Endothelial cell of umbilical vein (primary cell): ENCODE measurements around the gene RPL3. TPM values are rescaled to one million over a fixed set of nuclear protein-coding genes. Genes with fewer than 3 reads are reported as not detected.

Source experiments
- BruUV-seq: library from RNA; stranded (reverse); fragments of 400-500 nt; replicated peaks from 2 replicates; lab custom pipeline; 2021; lab: Mats Ljungman, UMichigan
- CTCF ChIA-PET: fragments of 300-600, 350-600 bp; sonication (Branson Sonifier 250); formaldehyde crosslinking; loops from one replicate; lab custom pipeline; 2021; ENCODE audit warnings: antibody characterized with exemption, inconsistent platforms; lab: Charles Lee
- POLR2A ChIA-PET: fragments of 300-600, 350-600 bp; sonication (Branson Sonifier 250); formaldehyde crosslinking; loops from one replicate; lab custom pipeline; 2021; ENCODE audit warnings: antibody characterized with exemption, inconsistent platforms; lab: Charles Lee
- DNase-seq: peaks from one replicate; pipeline ENCODE4 v3.0.0-alpha.2; 2011; ENCODE audit warnings: low read depth, low spot score
- FAIRE-seq: peaks from 2 replicates; lab custom pipeline; 2011; peaks lifted over from hg19 to GRCh38; lab: Jason Lieb, UNC
- H2AFZ ChIP-seq: 2 replicates; pipeline ENCODE4 v1.6.0; 2012; ENCODE audit warnings: low read depth, low read length, control low read depth, inconsistent platforms
- H3K27ac ChIP-seq: 2 replicates; pipeline ENCODE4 v1.5.1; 2011; ENCODE audit warnings: low read depth, mild to moderate bottlenecking, control low read depth, low read length, moderate library complexity; ENCODE audit not compliant: insufficient read depth
- H3K27me3 ChIP-seq, 2 experiments: 2 replicates each; pipeline versions ENCODE4 v1.6.0 to v1.6.1; 2011; ENCODE audit warnings: low read length in 2 of 2, mixed read lengths in 1 of 2; ENCODE audit not compliant: control insufficient read depth in 2 of 2, insufficient read depth in 2 of 2
- H3K36me3 ChIP-seq, 2 experiments: 2 replicates in 1 of 2; 3 replicates in 1 of 2; pipeline ENCODE4 v1.5.1; 2011; ENCODE audit warnings: low read length in 2 of 2, mild to moderate bottlenecking in 1 of 2, moderate library complexity in 1 of 2; ENCODE audit not compliant: control insufficient read depth in 2 of 2, insufficient read depth in 2 of 2; ENCODE audit errors: extremely low read depth in 1 of 2
- H3K4me1 ChIP-seq: 3 replicates; pipeline ENCODE4 v1.5.1; 2011; ENCODE audit warnings: mild to moderate bottlenecking, low read length; ENCODE audit not compliant: control insufficient read depth, insufficient read depth; ENCODE audit errors: extremely low read depth
- H3K4me2 ChIP-seq: 2 replicates; pipeline ENCODE4 v1.6.1; 2011; ENCODE audit warnings: low read length, control low read depth, mixed read lengths; ENCODE audit not compliant: insufficient read depth
- H3K4me3 ChIP-seq, 3 experiments: fragments of 200-600 bp in 1 of 3; sonication (generic), shearing (Covaris generic) in 1 of 3; replicated peaks in 1 of 3; 2 replicates each; pipeline ENCODE4 v1.5.1; 2011 to 2016; ENCODE audit warnings: control low read depth in 3 of 3, low read length in 3 of 3, mild to moderate bottlenecking in 2 of 3, inconsistent platforms in 1 of 3, low read depth in 1 of 3, moderate library complexity in 1 of 3; ENCODE audit not compliant: insufficient read depth in 1 of 3
- H3K79me2 ChIP-seq: 2 replicates; pipeline ENCODE4 v1.6.0; 2012; ENCODE audit warnings: low read length, inconsistent platforms; ENCODE audit not compliant: control insufficient read depth, insufficient read depth
- H3K9ac ChIP-seq: replicated peaks from 2 replicates; pipeline ENCODE3; 2011; ENCODE audit warnings: low read length, control low read depth; ENCODE audit not compliant: insufficient read depth; ENCODE audit errors: extremely low read depth
- H3K9me1 ChIP-seq: replicated peaks from 3 replicates; pipeline ENCODE4 v1.6.0; 2011; ENCODE audit warnings: mild to moderate bottlenecking, low read length; ENCODE audit not compliant: control insufficient read depth, insufficient read depth; ENCODE audit errors: extremely low read depth
- H3K9me3 ChIP-seq: replicated peaks from 2 replicates; pipeline ENCODE4 v1.5.1; 2012; ENCODE audit warnings: low read length, inconsistent platforms; ENCODE audit not compliant: control insufficient read depth, insufficient read depth
- H4K20me1 ChIP-seq: replicated peaks from 2 replicates; pipeline ENCODE3; 2011; ENCODE audit warnings: mild to moderate bottlenecking, low read length; ENCODE audit not compliant: control insufficient read depth, insufficient read depth; ENCODE audit errors: extremely low read depth
- EZH2 ChIP-seq: IDR thresholded peaks from 2 replicates; pipeline ENCODE4 v1.6.1; 2012; ENCODE audit warnings: borderline replicate concordance, low read depth, mild to moderate bottlenecking, moderate library complexity, low read length, inconsistent platforms; ENCODE audit not compliant: severe bottlenecking
- FOS ChIP-seq: IDR thresholded peaks from 2 replicates; pipeline ENCODE4 v1.6.1; 2011; ENCODE audit warnings: mild to moderate bottlenecking, low read length, moderate library complexity, borderline replicate concordance; ENCODE audit not compliant: insufficient read depth
- MAX ChIP-seq: IDR thresholded peaks from 2 replicates; pipeline ENCODE4 v1.6.1; 2011; ENCODE audit not compliant: insufficient read depth, insufficient read length
- POLR2A ChIP-seq: IDR thresholded peaks from 2 replicates; pipeline ENCODE4 v1.6.1; 2012; ENCODE audit warnings: low read depth, mild to moderate bottlenecking, control low read depth, low read length
- POLR2AphosphoS5 ChIP-seq: IDR thresholded peaks from 2 replicates; pipeline ENCODE4 v1.6.1; 2012; ENCODE audit warnings: low read depth, mild to moderate bottlenecking, control low read depth, low read length, moderate library complexity; ENCODE audit not compliant: insufficient read depth
- dilution Hi-C: fragments of 300-500 bp; cut with MboI; formaldehyde crosslinking; loops from one replicate; pipeline ENCODE4 v1.15.0; 2019; ENCODE audit warnings: low sequenced_read_pairs; ENCODE audit not compliant: extremely low pct_ligation_motif_present
- intact Hi-C: fragments of 100-400 bp; cut with micrococcal nuclease; formaldehyde crosslinking; loops from one replicate; pipeline ENCODE4 v1.10.0; 2022
- polyA plus RNA-seq, 4 experiments: library from polyadenylated mRNA; depleted of rRNA in 3 of 4; stranded (reverse) in 3 of 4; unstranded in 1 of 4; fragments of >200 nt; gene quantifications; 2 replicates each; pipeline versions ENCODE4 v1.2.1 to v1.2.3, GENCODE V29; 2011 to 2012; ENCODE audit warnings: missing spikeins in 1 of 4
- total RNA-seq: library from RNA; stranded (reverse); gene quantifications from 2 replicates; pipeline ENCODE4 v1.2.3, GENCODE V29; 2021
- TF ChIP-seq, protein P1 (sequence below), 2 donors: IDR thresholded peaks; 1 replicate in 1 of 2; 2 replicates in 1 of 2; pipeline ENCODE4 v1.5.1; 2011; ENCODE audit warnings: low read length in 2 of 2, mild to moderate bottlenecking in 2 of 2, moderate library complexity in 2 of 2, control low read depth in 1 of 2, inconsistent platforms in 1 of 2, low read depth in 1 of 2; ENCODE audit not compliant: insufficient read depth in 1 of 2; ENCODE audit errors: extremely low read depth in 1 of 2

The RPL3 gene
- total and polyA plus RNA-seq, 2 donors (not counting 3 experiments of a cell fraction or from before 2014, with no cell fraction given) = 1,954 to 4,065 TPM

GRCh38 chr22:39265143-39265886, 54.1 kb downstream of the RPL3 start:
- BruUV-seq = no TSS peak
- Histone ChIP-seq H3K36me3 (no peaks in the 10 kb centered on the region), H3K4me2 (no peak overlapping the region), H3K4me1 (peaks cover 14% of the 10 kb centered on the region), H3K9me3 (no peaks in the 10 kb centered on the region), H4K20me1 (no peaks in the 10 kb centered on the region), H3K27me3 (no peaks in the 10 kb centered on the region), H2AFZ (no peak overlapping the region), H3K79me2 (no peaks in the 10 kb centered on the region), H3K4me3 (no peak overlapping the region), H3K9ac (no peak overlapping the region), H3K27ac (no peak overlapping the region), H3K9me1 (no peaks in the 10 kb centered on the region)
- ChIA-PET CTCF (interaction anchor here (0.8 to 1.0 kb wide), 2 partner anchors 12 to 14 kb away, joined by 3 read pairs; no protein-coding TSS in a partner anchor), POLR2A (no interaction called here)
- intact Hi-C loops (no loop called here), dilution Hi-C loops (no loop called here)
- FAIRE-seq (no peak), DNase-seq (no peak)
- no peak for TF ChIP-seq POLR2A

- Histone ChIP-seq H3K36me3 (no peaks in the 10 kb centered on the region), H3K4me3 (no peak overlapping the region), H3K9me1 (no peaks in the 10 kb centered on the region), H4K20me1 (no peaks in the 10 kb centered on the region), H3K9me3 (no peaks in the 10 kb centered on the region), H3K9ac (no peak overlapping the region), H3K27me3 (no peaks in the 10 kb centered on the region), H3K4me1 (peaks cover 12% of the 10 kb centered on the region), H3K79me2 (no peaks in the 10 kb centered on the region), H3K27ac (no peak overlapping the region), H3K4me2 (no peak overlapping the region), H2AFZ (no peak overlapping the region)
- BruUV-seq = no TSS peak
- FAIRE-seq (no peak), DNase-seq (no peak)
- dilution Hi-C loops = no loop called here
- ChIA-PET POLR2A (no interaction called here), CTCF (interaction anchor here (1.0 to 1.1 kb wide), 2 partner anchors 12 to 42 kb away, joined by 3 read pairs; no protein-coding TSS in a partner anchor)
- intact Hi-C loops = no loop called here
- TF ChIP-seq POLR2AphosphoS5 (no peak), EZH2 (no peak), POLR2A (no peak), MAX (no peak), FOS (no peak)
- TF ChIP-seq, protein P1, sequence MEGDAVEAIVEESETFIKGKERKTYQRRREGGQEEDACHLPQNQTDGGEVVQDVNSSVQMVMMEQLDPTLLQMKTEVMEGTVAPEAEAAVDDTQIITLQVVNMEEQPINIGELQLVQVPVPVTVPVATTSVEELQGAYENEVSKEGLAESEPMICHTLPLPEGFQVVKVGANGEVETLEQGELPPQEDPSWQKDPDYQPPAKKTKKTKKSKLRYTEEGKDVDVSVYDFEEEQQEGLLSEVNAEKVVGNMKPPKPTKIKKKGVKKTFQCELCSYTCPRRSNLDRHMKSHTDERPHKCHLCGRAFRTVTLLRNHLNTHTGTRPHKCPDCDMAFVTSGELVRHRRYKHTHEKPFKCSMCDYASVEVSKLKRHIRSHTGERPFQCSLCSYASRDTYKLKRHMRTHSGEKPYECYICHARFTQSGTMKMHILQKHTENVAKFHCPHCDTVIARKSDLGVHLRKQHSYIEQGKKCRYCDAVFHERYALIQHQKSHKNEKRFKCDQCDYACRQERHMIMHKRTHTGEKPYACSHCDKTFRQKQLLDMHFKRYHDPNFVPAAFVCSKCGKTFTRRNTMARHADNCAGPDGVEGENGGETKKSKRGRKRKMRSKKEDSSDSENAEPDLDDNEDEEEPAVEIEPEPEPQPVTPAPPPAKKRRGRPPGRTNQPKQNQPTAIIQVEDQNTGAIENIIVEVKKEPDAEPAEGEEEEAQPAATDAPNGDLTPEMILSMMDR (IDR thresholded peaks at IDR 0.05; ENCODE audit: extremely low read depth in 1 of 2, insufficient read depth in 1 of 2, low read depth in 1 of 2, low read length in 2 of 2) = no peak
Observed at GRCh38 chr22:39264349-39265038, 54.9 kb downstream of the RPL3 start.
